Neural progenitor cell (in vitro differentiated cells): ENCODE data around the gene DNER. TPM values are rescaled to one million over a fixed set of nuclear protein-coding genes. Genes with fewer than 3 reads are reported as not detected.

Experiments used
- DNase-seq: peaks from one replicate; pipeline ENCODE4 v3.0.0-alpha.2; 2016; ENCODE audit warnings: low spot score
- H2AFZ ChIP-seq: fragments of 200-600 bp; sonication (generic); replicated peaks from 2 replicates; pipeline ENCODE4 v1.6.1; 2016; ENCODE audit warnings: antibody characterized with exemption
- H3F3A ChIP-seq: fragments of 200-600 bp; sonication (generic); 2 replicates; pipeline ENCODE4 v1.6.1; 2016; ENCODE audit warnings: antibody characterized with exemption, low read depth
- H3K27ac ChIP-seq: fragments of 200-600 bp; sonication (generic); 2 replicates; pipeline ENCODE4 v1.5.1; 2016; ENCODE audit warnings: mild to moderate bottlenecking
- H3K27me3 ChIP-seq: fragments of 200-600 bp; sonication (generic); 2 replicates; pipeline ENCODE4 v1.6.1; 2016; ENCODE audit warnings: mild to moderate bottlenecking, moderate library complexity
- H3K36me3 ChIP-seq: fragments of 200-600 bp; sonication (generic); 2 replicates; pipeline ENCODE4 v1.5.1; 2016
- H3K4me1 ChIP-seq: fragments of 200-600 bp; sonication (generic); 2 replicates; pipeline ENCODE4 v1.6.1; 2016; ENCODE audit warnings: mixed run types
- H3K4me2 ChIP-seq: fragments of 200-600 bp; sonication (generic); 2 replicates; pipeline ENCODE4 v1.6.1; 2016
- H3K4me3 ChIP-seq: fragments of 200-600 bp; sonication (generic); 2 replicates; pipeline ENCODE4 v1.5.1; 2016
- H3K79me2 ChIP-seq: fragments of 200-600 bp; sonication (generic); 2 replicates; pipeline ENCODE4 v1.6.1; 2016; ENCODE audit warnings: low read depth
- H3K9ac ChIP-seq: fragments of 200-600 bp; sonication (generic); 2 replicates; pipeline ENCODE4 v1.6.1; 2016
- H3K9me3 ChIP-seq: fragments of 200-600 bp; sonication (generic); 2 replicates; pipeline ENCODE4 v1.5.1; 2016; ENCODE audit warnings: low read depth
- H4K20me1 ChIP-seq: fragments of 200-600 bp; sonication (generic); 2 replicates; pipeline ENCODE4 v1.6.1; 2016; ENCODE audit warnings: low read depth
- H3K27ac Mint-ChIP-seq: 3 replicates; pipeline ENCODE4 v1.8.0; 2021; ENCODE audit warnings: mixed read lengths
- H3K27me3 Mint-ChIP-seq: 2 replicates; pipeline ENCODE4 v1.8.0; 2022; ENCODE audit warnings: low read depth, mild to moderate bottlenecking, inconsistent platforms, moderate library complexity, mixed read lengths; ENCODE audit not compliant: insufficient read depth
- H3K36me3 Mint-ChIP-seq: 3 replicates; pipeline ENCODE4 v1.8.0; 2021; ENCODE audit warnings: mixed read lengths
- H3K4me1 Mint-ChIP-seq: 3 replicates; pipeline ENCODE4 v1.8.0; 2021; ENCODE audit warnings: mixed read lengths
- H3K4me3 Mint-ChIP-seq: 3 replicates; pipeline ENCODE4 v1.8.0; 2021; ENCODE audit warnings: mild to moderate bottlenecking, moderate library complexity, mixed read lengths
- H3K9me3 Mint-ChIP-seq: 3 replicates; pipeline ENCODE4 v1.8.0; 2020; ENCODE audit warnings: mixed read lengths
- CTCF ChIP-seq: fragments of 200-600 bp; sonication (generic); IDR thresholded peaks from 2 replicates; pipeline ENCODE4 v1.5.1; 2017; ENCODE audit warnings: antibody characterized with exemption, mild to moderate bottlenecking
- EZH2 ChIP-seq: fragments of 200-600 bp; sonication (generic); IDR thresholded peaks from 2 replicates; pipeline ENCODE4 v1.6.1; 2017; ENCODE audit warnings: antibody characterized with exemption, mild to moderate bottlenecking, moderate library complexity
- EZH2phosphoT487 ChIP-seq: fragments of 200-600 bp; sonication (generic); IDR thresholded peaks from 2 replicates; pipeline ENCODE4 v1.6.1; 2017; ENCODE audit warnings: antibody characterized with exemption
- total RNA-seq: library from RNA; depleted of rRNA; stranded (reverse); fragments of >200 nt; gene quantifications from 2 replicates; pipeline ENCODE4 v1.2.3, GENCODE V29; 2015; ENCODE audit warnings: low replicate concordance

The DNER gene
- total RNA-seq, 1 donor from 2014 or later, result 0.97 TPM

GRCh38 chr2:229601396-229601795 lies 113.0 kb downstream of the DNER start:
- TF ChIP-seq EZH2phosphoT487 (no peak), CTCF (no peak), EZH2 (no peak)

GRCh38 chr2:229598227-229598626 lies 116.1 kb downstream of the DNER start:
- Histone ChIP-seq H3K27ac (no peak overlapping the region), H3K4me3 (no peak overlapping the region), H3K4me2 (no peak overlapping the region), H3K4me1 (no peaks in the 10 kb centered on the region), H3K27me3 (no peaks in the 10 kb centered on the region), H3K9me3 (no peaks in the 10 kb centered on the region), H3K36me3 (no peaks in the 10 kb centered on the region), H4K20me1 (no peaks in the 10 kb centered on the region), H3K9ac (no peak overlapping the region), H3F3A (no peaks in the 10 kb centered on the region), H3K79me2 (no peaks in the 10 kb centered on the region), H2AFZ (no peak overlapping the region)
- TF ChIP-seq EZH2phosphoT487, result no peak
- no peak for TF ChIP-seq CTCF
- TF ChIP-seq EZH2, result no peak
- no peaks in the 10 kb centered on the region for H3K27me3 Mint-ChIP-seq
- no peaks in the 10 kb centered on the region for H3K36me3 Mint-ChIP-seq
- H3K4me3 Mint-ChIP-seq, result no peak overlapping the region
- H3K27ac Mint-ChIP-seq, result no peak overlapping the region
- peaks cover 7% of the 10 kb centered on the region for H3K4me1 Mint-ChIP-seq
- no peaks in the 10 kb centered on the region for H3K9me3 Mint-ChIP-seq
- no peak for DNase-seq

More at GRCh38 chr2:229601396-229601795, 113.0 kb downstream of the DNER start:
- no peak for DNase-seq
- Mint-ChIP-seq H3K27me3 (no peaks in the 10 kb centered on the region), H3K4me3 (no peak overlapping the region), H3K36me3 (no peaks in the 10 kb centered on the region), H3K9me3 (no peaks in the 10 kb centered on the region), H3K27ac (no peak overlapping the region), H3K4me1 (peaks cover 6% of the 10 kb centered on the region)
- Histone ChIP-seq H3K27ac (no peak overlapping the region), H2AFZ (no peak overlapping the region), H3K27me3 (no peaks in the 10 kb centered on the region), H3K9ac (no peak overlapping the region), H3K4me3 (no peak overlapping the region), H3K4me1 (no peaks in the 10 kb centered on the region), H3K9me3 (no peaks in the 10 kb centered on the region), H3F3A (no peaks in the 10 kb centered on the region), H4K20me1 (no peaks in the 10 kb centered on the region), H3K36me3 (no peaks in the 10 kb centered on the region), H3K4me2 (no peak overlapping the region), H3K79me2 (no peaks in the 10 kb centered on the region)

- Histone ChIP-seq H4K20me1 (no peaks in the 10 kb centered on the region), H3K79me2 (no peaks in the 10 kb centered on the region), H2AFZ (no peak overlapping the region), H3K27ac (no peak overlapping the region), H3F3A (no peaks in the 10 kb centered on the region), H3K36me3 (no peaks in the 10 kb centered on the region), H3K4me3 (no peak overlapping the region), H3K4me2 (no peak overlapping the region), H3K27me3 (no peaks in the 10 kb centered on the region), H3K9ac (no peak overlapping the region), H3K9me3 (no peaks in the 10 kb centered on the region), H3K4me1 (no peaks in the 10 kb centered on the region)
- H3K4me1 Mint-ChIP-seq, result peaks cover 4% of the 10 kb centered on the region
- H3K4me3 Mint-ChIP-seq, result no peak overlapping the region
- no peaks in the 10 kb centered on the region for H3K9me3 Mint-ChIP-seq
- DNase-seq, result no peak
- no peaks in the 10 kb centered on the region for H3K36me3 Mint-ChIP-seq
- H3K27me3 Mint-ChIP-seq, result no peaks in the 10 kb centered on the region
- H3K27ac Mint-ChIP-seq, result no peak overlapping the region
- TF ChIP-seq CTCF (no peak), EZH2phosphoT487 (no peak), EZH2 (no peak)
These were observed 117.6 kb downstream of the DNER start for GRCh38 chr2:229596796-229597195.
